SU-DHL-6 (cell line): ENCODE measurements around the gene WDR82.

Experiments used
- H2AFZ ChIP-seq: fragments of 200-600 bp; sonication (generic); 2 replicates; pipeline ENCODE4 v1.6.1; 2014; ENCODE audit warnings: low read depth, mild to moderate bottlenecking, moderate library complexity, mixed read lengths, antibody characterized with exemption, low read length; ENCODE audit not compliant: severe bottlenecking
- H3F3A ChIP-seq: fragments of 200-600 bp; shearing (Covaris generic); 2 replicates; pipeline ENCODE4 v1.6.0; 2016; ENCODE audit warnings: antibody characterized with exemption, mild to moderate bottlenecking; ENCODE audit not compliant: insufficient read depth
- H3K27ac ChIP-seq: fragments of 200-600 bp; sonication (generic); 2 replicates; pipeline ENCODE4 v1.5.1; 2016; ENCODE audit warnings: low read depth, mild to moderate bottlenecking, low read length, moderate library complexity, mixed read lengths
- H3K27me3 ChIP-seq: fragments of 200-600 bp; sonication (generic), shearing (Covaris generic); 2 replicates; pipeline ENCODE4 v1.6.0; 2014; ENCODE audit warnings: mild to moderate bottlenecking, low read length
- H3K36me3 ChIP-seq: fragments of 200-600 bp; sonication (generic); 2 replicates; pipeline ENCODE4 v1.6.1; 2014; ENCODE audit warnings: mild to moderate bottlenecking, low read length, mixed read lengths
- H3K4me2 ChIP-seq: fragments of 300-600, 200-600 bp; shearing (Covaris generic), sonication (generic); 2 replicates; pipeline ENCODE4 v1.6.0; 2014; ENCODE audit warnings: low read length, low read depth, mild to moderate bottlenecking; ENCODE audit not compliant: poor library complexity, severe bottlenecking
- H3K4me3 ChIP-seq: fragments of 200-600 bp; sonication (generic); 2 replicates; pipeline ENCODE4 v1.5.1; 2014; ENCODE audit warnings: antibody characterized with exemption, low read length, mild to moderate bottlenecking, mixed read lengths; ENCODE audit not compliant: insufficient read depth, poor library complexity, severe bottlenecking
- H3K79me2 ChIP-seq: fragments of 200-600 bp; sonication (generic); 2 replicates; pipeline ENCODE4 v1.6.1; 2014; ENCODE audit warnings: mild to moderate bottlenecking, low read length, moderate library complexity; ENCODE audit not compliant: insufficient read depth
- H3K9ac ChIP-seq: fragments of 200-600 bp; sonication (generic); 2 replicates; pipeline ENCODE4 v1.7.0; 2014; ENCODE audit warnings: mild to moderate bottlenecking, low read length
- H3K9me2 ChIP-seq: fragments of 200-600 bp; sonication (generic); replicated peaks from 2 replicates; pipeline ENCODE4 v1.6.1; 2014; ENCODE audit warnings: low read length; ENCODE audit not compliant: insufficient read depth
- H3K9me3 ChIP-seq: fragments of 200-600 bp; sonication (generic); 2 replicates; pipeline ENCODE4 v1.6.1; 2014; ENCODE audit warnings: low read length, mixed read lengths; ENCODE audit not compliant: insufficient read depth
- H4K20me1 ChIP-seq: fragments of 200-600 bp; sonication (generic); 2 replicates; pipeline ENCODE4 v1.6.1; 2014; ENCODE audit warnings: low read depth, mild to moderate bottlenecking, antibody characterized with exemption, low read length, moderate library complexity, mixed read lengths
- CTCF ChIP-seq: fragments of 200-600 bp; sonication (generic); IDR thresholded peaks from one replicate; pipeline ENCODE4 v1.5.1; 2017; ENCODE audit warnings: antibody characterized with exemption, mild to moderate bottlenecking, low read length, moderate library complexity; ENCODE audit not compliant: insufficient read depth, poor library complexity, severe bottlenecking
- EZH2phosphoT487 ChIP-seq: fragments of 200-600 bp; sonication (generic), shearing (Covaris generic); conservative IDR thresholded peaks from 2 replicates; pipeline ENCODE4 v1.6.1; 2018; ENCODE audit warnings: mild to moderate bottlenecking, antibody characterized with exemption, low read length, moderate library complexity, mixed read lengths

WDR82 gene

GRCh38 chr3:52246264-52246620, 32.2 kb downstream of the WDR82 start:
- Histone ChIP-seq H3K27me3 (no peaks in the 10 kb centered on the region), H3K9me3 (no peaks in the 10 kb centered on the region), H4K20me1 (no peaks in the 10 kb centered on the region), H3K27ac (no peak overlapping the region), H3K4me3 (peak overlapping the region; percentile 39), H3K9ac (peak overlapping the region; percentile 52), H3F3A (no peaks in the 10 kb centered on the region), H3K79me2 (no peaks in the 10 kb centered on the region), H3K36me3 (no peaks in the 10 kb centered on the region), H3K4me2 (peak overlapping the region; percentile 61), H2AFZ (no peak overlapping the region), H3K9me2 (no peaks in the 10 kb centered on the region)
- TF ChIP-seq CTCF (no peak), EZH2phosphoT487 (no peak)

GRCh38 chr3:52245322-52246263, 32.9 kb downstream of the WDR82 start, which contains the start of gene PPM1M:
Gene PPM1M (plus strand): TSS chr3:52245759. CDS start chr3:52245825, 66 bp downstream.
- peak within 1 kb of the TSS; percentile 52 for H3K9ac ChIP-seq
- TF ChIP-seq EZH2phosphoT487 (no peak), CTCF (no peak)
- H3K9me2 ChIP-seq = no peaks in the 10 kb centered on the region
- no peaks in the 10 kb centered on the region for H3K9me3 ChIP-seq
- no peaks in the 10 kb centered on the region for H3F3A ChIP-seq
- no peak within 1 kb of the TSS for H3K27ac ChIP-seq
- no peaks in the 10 kb centered on the region for H3K79me2 ChIP-seq
- H3K4me2 ChIP-seq = peak within 1 kb of the TSS; percentile 61
- no peaks in the 10 kb centered on the region for H3K36me3 ChIP-seq
- peak within 1 kb of the TSS; percentile 39 for H3K4me3 ChIP-seq
- no peaks in the 10 kb centered on the region for H4K20me1 ChIP-seq
- H3K27me3 ChIP-seq = no peaks in the 10 kb centered on the region
- H2AFZ ChIP-seq = peak within 1 kb of the TSS; percentile 68

- Histone ChIP-seq H3K36me3 (no peaks in the 10 kb centered on the region), H3K79me2 (no peaks in the 10 kb centered on the region), H3K9me2 (no peaks in the 10 kb centered on the region), H3F3A (no peaks in the 10 kb centered on the region), H3K9me3 (no peaks in the 10 kb centered on the region), H3K9ac (no peak overlapping the region), H4K20me1 (no peaks in the 10 kb centered on the region), H3K27ac (no peak overlapping the region), H3K4me3 (no peak overlapping the region), H3K27me3 (no peaks in the 10 kb centered on the region), H2AFZ (no peak overlapping the region), H3K4me2 (no peak overlapping the region)
- TF ChIP-seq CTCF (no peak), EZH2phosphoT487 (no peak)
Measured at GRCh38 chr3:52243791-52244628, 34.4 kb downstream of the WDR82 start.
